Mesendoderm (in vitro differentiated cells): Measurements from ENCODE around the gene CHAT.

Experiments used
- DNase-seq: peaks from one replicate; pipeline ENCODE4 v3.0.0; 2013
- H2AK5ac ChIP-seq: 2 replicates; pipeline ENCODE4 v1.6.1; 2013; ENCODE audit warnings: low read length, inconsistent platforms
- H2BK120ac ChIP-seq: 2 replicates; pipeline ENCODE4 v1.6.1; 2013; ENCODE audit warnings: low read depth, mild to moderate bottlenecking, low read length, moderate library complexity, mixed read lengths
- H2BK15ac ChIP-seq: replicated peaks from 2 replicates; pipeline ENCODE4 v1.6.1; 2013; ENCODE audit warnings: low read depth, mild to moderate bottlenecking, moderate library complexity
- H2BK5ac ChIP-seq: 2 replicates; pipeline ENCODE4 v1.6.1; 2013; ENCODE audit warnings: low read length, inconsistent platforms
- H3K18ac ChIP-seq: 2 replicates; pipeline ENCODE4 v1.6.1; 2013; ENCODE audit warnings: mild to moderate bottlenecking, low read length, mixed read lengths
- H3K23ac ChIP-seq: one replicate; pipeline ENCODE4 v1.6.1; 2013; ENCODE audit warnings: low read length
- H3K27ac ChIP-seq: 2 replicates; pipeline ENCODE4 v1.5.1; 2013; ENCODE audit warnings: low read depth, mild to moderate bottlenecking, inconsistent platforms, low read length, moderate library complexity
- H3K27me3 ChIP-seq: 2 replicates; pipeline ENCODE4 v1.6.1; 2013; ENCODE audit warnings: low read length, control low read depth, mild to moderate bottlenecking, inconsistent platforms; ENCODE audit not compliant: insufficient read depth, poor library complexity
- H3K36me3 ChIP-seq: 2 replicates; pipeline ENCODE4 v1.6.1; 2013; ENCODE audit warnings: low read length, inconsistent platforms; ENCODE audit not compliant: control insufficient read depth, insufficient read depth
- H3K4ac ChIP-seq: one replicate; pipeline ENCODE4 v1.6.1; 2013; ENCODE audit warnings: low read depth, mild to moderate bottlenecking, low read length, moderate library complexity
- H3K4me1 ChIP-seq: 2 replicates; pipeline ENCODE4 v1.6.1; 2013; ENCODE audit warnings: low read depth, low read length, inconsistent platforms; ENCODE audit not compliant: control insufficient read depth
- H3K4me2 ChIP-seq: 2 replicates; pipeline ENCODE4 v1.6.1; 2013; ENCODE audit warnings: low read length
- H3K4me3 ChIP-seq: 2 replicates; pipeline ENCODE4 v1.5.1; 2013; ENCODE audit warnings: mild to moderate bottlenecking, low read length
- H3K56ac ChIP-seq: one replicate; pipeline ENCODE4 v1.6.1; 2013; ENCODE audit warnings: low read length
- H3K79me1 ChIP-seq: 2 replicates; pipeline ENCODE4 v1.6.1; 2013; ENCODE audit warnings: low read length, inconsistent platforms
- H3K79me2 ChIP-seq: 2 replicates; pipeline ENCODE4 v1.6.1; 2013; ENCODE audit warnings: mild to moderate bottlenecking, low read length; ENCODE audit not compliant: control insufficient read depth, insufficient read depth
- H3K9ac ChIP-seq: 2 replicates; pipeline ENCODE4 v1.6.1; 2013; ENCODE audit warnings: low read length, inconsistent platforms
- H4K5ac ChIP-seq: one replicate; pipeline ENCODE4 v1.6.1; 2013; ENCODE audit warnings: low read length
- H4K8ac ChIP-seq: one replicate; pipeline ENCODE4 v1.6.1; 2013; ENCODE audit warnings: low read depth, mild to moderate bottlenecking, control low read depth, low read length, moderate library complexity
- WGBS: extraction: QIAGEN DNeasy Blood & Tissue Kit; methylation state at CpG from one replicate; pipeline ENCODE4 v1.1.7; 2013; ENCODE audit warnings: low lambda C conversion rate, missing lambda C conversion rate; ENCODE audit not compliant: insufficient coverage; ENCODE audit errors: extremely low coverage; 5-methylcytosine and 5-hydroxymethylcytosine counted together

CHAT gene

DNA sequence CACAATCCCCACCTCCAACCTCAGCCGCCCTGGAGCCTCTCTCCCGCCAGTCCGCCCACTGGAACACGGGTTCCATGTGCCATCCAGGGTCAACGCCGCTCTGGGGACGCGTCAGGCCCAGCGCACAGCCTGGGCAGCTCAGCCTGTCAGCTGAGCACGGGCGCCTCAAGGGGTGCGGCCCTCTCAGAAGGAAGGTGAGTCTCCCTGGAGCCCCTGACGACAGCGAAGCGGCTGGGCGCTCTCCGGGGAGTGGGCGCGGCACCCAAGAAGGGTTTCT lies 4.9 kb upstream of the CHAT start:
- Histone ChIP-seq H3K23ac (no peak overlapping the region), H3K79me2 (no peaks in the 10 kb centered on the region), H3K4ac (no peak overlapping the region), H3K4me1 (no peaks in the 10 kb centered on the region), H3K36me3 (no peaks in the 10 kb centered on the region), H2BK120ac (no peak overlapping the region), H2BK15ac (no peak overlapping the region), H3K27ac (no peak overlapping the region), H3K79me1 (no peaks in the 10 kb centered on the region), H3K9ac (no peak overlapping the region), H3K56ac (no peak overlapping the region), H4K5ac (no peak overlapping the region), H4K8ac (no peak overlapping the region), H3K4me2 (no peak overlapping the region), H3K18ac (no peak overlapping the region), H2AK5ac (no peak overlapping the region), H3K4me3 (no peak overlapping the region), H2BK5ac (no peak overlapping the region), H3K27me3 (peaks cover 54% of the 10 kb centered on the region)
- no peak for DNase-seq
- no CpG with 5 or more reads among the region's 19 CpGs for WGBS

DNA sequence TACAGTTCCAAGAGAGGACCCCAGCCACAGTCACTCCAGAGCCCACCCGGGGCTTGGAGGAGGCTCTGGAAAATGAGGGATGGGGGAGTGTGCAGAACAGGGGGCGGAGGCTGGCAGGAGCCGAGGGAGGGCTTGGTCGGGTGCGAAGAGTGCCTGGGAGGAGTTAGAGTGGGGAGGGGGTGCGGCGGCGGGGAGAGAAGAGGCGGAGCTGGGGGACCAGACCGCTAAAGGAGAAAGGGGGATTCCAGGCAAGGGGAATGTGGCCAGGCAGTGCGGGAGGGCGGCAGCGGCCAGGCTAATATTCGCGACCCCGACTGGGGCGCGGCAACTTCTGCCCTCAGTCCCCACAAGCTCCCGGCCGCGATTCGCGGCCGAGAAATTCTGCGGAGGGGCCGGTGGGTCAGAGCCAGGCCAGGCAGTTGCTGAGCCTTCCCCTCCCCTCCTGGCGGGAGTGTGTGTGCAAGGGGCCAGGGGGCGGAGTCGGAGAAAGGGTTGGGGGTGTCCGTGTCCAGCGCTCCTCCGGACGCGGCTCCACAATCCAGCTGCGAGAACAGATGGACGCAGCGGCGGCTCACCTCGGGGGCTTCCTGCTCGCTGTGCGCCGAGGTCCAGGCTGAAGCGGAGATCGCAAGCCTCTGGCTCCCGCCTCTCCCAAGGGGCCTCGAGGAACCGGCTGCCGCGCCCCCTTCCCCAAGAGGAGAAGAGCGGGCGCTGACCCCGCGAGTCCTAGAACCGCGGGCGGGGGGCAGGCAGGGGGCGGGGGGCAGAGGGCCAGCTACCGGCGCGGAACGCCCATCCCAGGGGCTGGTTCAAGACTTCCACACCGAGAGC lies 4.3 kb upstream of the CHAT start:
- H3K36me3 ChIP-seq: no peaks in the 10 kb centered on the region
- no peak overlapping the region for H3K27ac ChIP-seq
- no peaks in the 10 kb centered on the region for H3K79me1 ChIP-seq
- H3K4ac ChIP-seq: no peak overlapping the region
- no peak overlapping the region for H3K23ac ChIP-seq
- no peak overlapping the region for H2BK120ac ChIP-seq
- no peak overlapping the region for H2BK15ac ChIP-seq
- H3K18ac ChIP-seq: no peak overlapping the region
- H3K9ac ChIP-seq: no peak overlapping the region
- H3K4me3 ChIP-seq: peak overlapping the region; percentile 20
- no CpG with 5 or more reads among the region's 62 CpGs for WGBS
- H3K79me2 ChIP-seq: no peaks in the 10 kb centered on the region
- peak overlapping the region; percentile 15 for H3K56ac ChIP-seq
- no peaks in the 10 kb centered on the region for H3K4me1 ChIP-seq
- H4K5ac ChIP-seq: no peak overlapping the region
- no peak overlapping the region for H2BK5ac ChIP-seq
- H2AK5ac ChIP-seq: no peak overlapping the region
- H3K27me3 ChIP-seq: peaks cover 56% of the 10 kb centered on the region
- H4K8ac ChIP-seq: no peak overlapping the region
- H3K4me2 ChIP-seq: peak overlapping the region; percentile 56
- no peak for DNase-seq

DNA sequence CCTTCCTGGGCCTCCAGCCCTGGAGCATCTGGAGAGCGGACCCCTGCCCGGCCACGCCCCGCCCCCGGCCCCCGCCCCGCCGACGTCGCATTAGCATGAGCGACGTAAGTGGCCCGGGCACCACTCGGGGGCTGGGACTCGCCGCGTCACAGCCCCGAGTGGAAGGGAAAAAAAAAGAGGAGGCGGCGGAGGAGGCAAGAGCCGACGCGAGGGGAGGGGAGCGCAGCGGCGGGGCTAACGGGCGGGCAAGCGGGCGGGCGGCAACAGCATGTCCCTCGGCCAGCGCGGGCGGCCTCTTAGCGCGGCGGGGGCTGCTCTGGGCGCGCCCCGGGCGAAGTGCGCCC lies 3.8 kb upstream of the CHAT start, which contains the start of gene SLC18A3:
Gene SLC18A3 (plus strand): TSS at position 197 of the 344 bp plus-strand sequence. CDS start 431 bp downstream, outside the sequence.
- DNase-seq: no peak
- Histone ChIP-seq H3K36me3 (no peaks in the 10 kb centered on the region), H2BK5ac (no peak within 1 kb of the TSS), H2BK15ac (no peak within 1 kb of the TSS), H3K4me1 (no peaks in the 10 kb centered on the region), H3K23ac (no peak within 1 kb of the TSS), H3K27ac (no peak within 1 kb of the TSS), H3K18ac (no peak within 1 kb of the TSS), H4K8ac (no peak within 1 kb of the TSS), H3K4me3 (peak within 1 kb of the TSS; percentile 20), H3K9ac (no peak within 1 kb of the TSS), H3K4me2 (peak within 1 kb of the TSS; percentile 56), H2BK120ac (no peak within 1 kb of the TSS), H2AK5ac (no peak within 1 kb of the TSS), H3K4ac (no peak within 1 kb of the TSS), H3K79me2 (no peaks in the 10 kb centered on the region), H4K5ac (no peak within 1 kb of the TSS), H3K56ac (peak within 1 kb of the TSS; percentile 25), H3K79me1 (no peaks in the 10 kb centered on the region), H3K27me3 (peaks cover 62% of the 10 kb centered on the region)
- WGBS: no CpG with 5 or more reads among the region's 43 CpGs

DNA sequence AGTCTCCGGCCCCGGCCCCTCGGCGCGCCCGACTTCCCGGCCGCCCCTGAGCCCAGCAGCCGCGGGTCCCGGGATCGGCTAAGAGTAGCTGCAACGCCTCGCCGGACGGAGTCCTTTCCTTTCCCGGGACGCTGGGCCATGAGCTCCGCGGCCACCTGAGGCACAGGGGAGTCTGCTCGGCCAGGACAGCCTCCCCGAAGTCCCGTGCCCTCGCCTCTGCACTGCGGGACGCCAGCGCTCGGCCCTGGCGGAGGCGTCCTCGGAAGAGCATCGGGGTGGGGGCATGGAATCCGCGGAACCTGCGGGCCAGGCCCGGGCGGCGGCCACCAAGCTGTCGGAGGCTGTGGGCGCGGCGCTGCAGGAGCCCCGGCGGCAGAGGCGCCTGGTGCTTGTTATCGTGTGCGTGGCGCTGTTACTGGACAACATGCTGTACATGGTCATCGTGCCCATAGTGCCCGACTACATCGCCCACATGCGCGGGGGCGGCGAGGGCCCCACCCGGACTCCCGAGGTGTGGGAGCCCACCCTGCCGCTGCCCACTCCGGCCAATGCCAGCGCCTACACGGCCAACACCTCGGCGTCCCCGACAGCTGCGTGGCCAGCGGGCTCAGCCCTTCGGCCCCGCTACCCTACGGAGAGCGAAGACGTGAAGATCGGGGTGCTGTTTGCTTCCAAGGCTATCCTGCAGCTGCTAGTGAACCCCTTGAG lies 3.2 kb upstream of the CHAT start:
- no peak overlapping the region for H3K27ac ChIP-seq
- no peaks in the 10 kb centered on the region for H3K79me2 ChIP-seq
- peaks cover 67% of the 10 kb centered on the region for H3K27me3 ChIP-seq
- DNase-seq: no peak
- peak overlapping the region; percentile 25 for H3K4me2 ChIP-seq
- H3K56ac ChIP-seq: peak overlapping the region; percentile 7
- H2BK120ac ChIP-seq: no peak overlapping the region
- H3K4me3 ChIP-seq: no peak overlapping the region
- no peak overlapping the region for H4K8ac ChIP-seq
- no peaks in the 10 kb centered on the region for H3K36me3 ChIP-seq
- no peak overlapping the region for H3K18ac ChIP-seq
- no CpG with 5 or more reads among the region's 72 CpGs for WGBS
- no peak overlapping the region for H4K5ac ChIP-seq
- H3K23ac ChIP-seq: no peak overlapping the region
- H3K79me1 ChIP-seq: no peaks in the 10 kb centered on the region
- H2BK15ac ChIP-seq: no peak overlapping the region
- H3K9ac ChIP-seq: no peak overlapping the region
- no peak overlapping the region for H3K4ac ChIP-seq
- H3K4me1 ChIP-seq: no peaks in the 10 kb centered on the region
- no peak overlapping the region for H2AK5ac ChIP-seq
- H2BK5ac ChIP-seq: no peak overlapping the region

DNA sequence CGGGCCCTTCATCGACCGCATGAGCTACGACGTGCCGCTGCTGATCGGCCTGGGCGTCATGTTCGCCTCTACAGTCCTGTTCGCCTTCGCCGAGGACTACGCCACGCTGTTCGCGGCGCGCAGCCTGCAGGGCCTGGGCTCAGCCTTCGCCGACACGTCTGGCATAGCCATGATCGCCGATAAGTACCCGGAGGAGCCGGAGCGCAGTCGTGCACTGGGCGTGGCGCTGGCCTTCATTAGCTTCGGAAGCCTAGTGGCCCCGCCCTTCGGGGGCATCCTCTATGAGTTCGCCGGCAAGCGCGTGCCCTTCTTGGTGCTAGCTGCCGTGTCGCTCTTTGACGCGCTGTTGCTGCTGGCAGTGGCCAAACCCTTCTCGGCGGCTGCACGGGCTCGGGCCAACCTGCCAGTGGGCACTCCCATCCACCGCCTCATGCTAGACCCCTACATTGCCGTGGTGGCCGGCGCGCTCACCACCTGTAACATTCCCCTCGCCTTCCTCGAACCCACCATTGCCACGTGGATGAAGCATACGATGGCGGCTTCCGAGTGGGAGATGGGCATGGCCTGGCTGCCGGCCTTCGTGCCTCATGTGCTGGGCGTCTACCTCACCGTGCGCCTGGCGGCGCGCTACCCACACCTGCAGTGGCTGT lies 2.5 kb upstream of the CHAT start:
- DNase-seq: peak; percentile 64
- H3K36me3 ChIP-seq: no peaks in the 10 kb centered on the region
- no CpG with 5 or more reads among the region's 63 CpGs for WGBS
- no peak overlapping the region for H2BK5ac ChIP-seq
- no peak overlapping the region for H3K27ac ChIP-seq
- no peak overlapping the region for H3K23ac ChIP-seq
- H3K18ac ChIP-seq: no peak overlapping the region
- no peak overlapping the region for H3K9ac ChIP-seq
- H4K5ac ChIP-seq: no peak overlapping the region
- no peak overlapping the region for H4K8ac ChIP-seq
- H3K4me1 ChIP-seq: no peaks in the 10 kb centered on the region
- no peak overlapping the region for H3K4me2 ChIP-seq
- no peaks in the 10 kb centered on the region for H3K79me1 ChIP-seq
- H2BK120ac ChIP-seq: no peak overlapping the region
- no peak overlapping the region for H2AK5ac ChIP-seq
- no peaks in the 10 kb centered on the region for H3K79me2 ChIP-seq
- peaks cover 71% of the 10 kb centered on the region for H3K27me3 ChIP-seq
- peak overlapping the region; percentile 25 for H3K56ac ChIP-seq
- H3K4me3 ChIP-seq: no peak overlapping the region
- H3K4ac ChIP-seq: no peak overlapping the region
- H2BK15ac ChIP-seq: no peak overlapping the region
